Measurements from ENCODE around the gene YY1. TPM values are rescaled to one million over a fixed set of nuclear protein-coding genes. Genes with fewer than 3 reads are reported as not detected.

YY1 gene
- total and polyA plus RNA-seq, 9 of the 15 experiments (the other 6 are each of a cell fraction or from before 2014, with no cell fraction given) = 20.8 to 74.2 (median 46.7) TPM

DNA sequence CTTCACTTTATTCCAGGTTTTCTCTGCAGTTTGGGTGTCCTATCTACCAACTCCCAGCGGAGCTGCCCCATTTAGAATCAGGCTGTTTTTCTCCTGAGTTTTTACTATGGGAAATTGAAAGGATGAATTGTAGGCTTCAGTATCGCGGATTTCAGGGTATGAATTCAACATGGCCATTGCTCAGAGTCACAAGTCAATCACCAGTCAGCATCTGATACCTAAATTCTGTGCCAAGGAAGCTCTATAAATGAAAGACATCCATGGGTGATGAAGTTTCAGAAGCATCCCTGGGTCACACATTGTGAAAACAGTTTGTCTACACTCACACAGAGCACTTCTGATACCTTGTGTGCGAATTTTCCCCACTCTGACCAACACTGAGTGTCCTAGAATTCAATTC, 35.8 kb upstream of the YY1 start:
- no peak for TF ChIP-seq MBD1 (CRISPR knock-in tag; IDR thresholded peaks at IDR 0.05)
- no peak for TF ChIP-seq MEF2D (tag; conservative IDR thresholded peaks at IDR 0.05; ENCODE audit: low read depth)
- no peak for TF ChIP-seq OTX1 (CRISPR knock-in tag; IDR thresholded peaks at IDR 0.05)
- no peak for TF ChIP-seq BACH1 (tag; IDR thresholded peaks at IDR 0.05)
- no peak for TF ChIP-seq HNRNPLL (IDR thresholded peaks at IDR 0.05; ENCODE audit: low read depth, low read length, poor library complexity, severe bottlenecking)
- no peak for TF ChIP-seq ZNF551 (CRISPR knock-in tag; IDR thresholded peaks at IDR 0.05)
- TF ChIP-seq HLTF (IDR thresholded peaks at IDR 0.05) = no peak
- no peak for TF ChIP-seq SRSF9 (IDR thresholded peaks at IDR 0.05; ENCODE audit: borderline replicate concordance, low read depth, low read length)
- no peak for TF ChIP-seq RFX1 (IDR thresholded peaks at IDR 0.05)
- no peak for TF ChIP-seq NEUROD1 (IDR thresholded peaks at IDR 0.05; ENCODE audit: borderline replicate concordance, low read depth, low read length, partially characterized antibody)
- FAIRE-seq = no peak
- in situ Hi-C loops (cut with MboI) = no loop called here

More for the DNA sequence above, 35.8 kb upstream of the YY1 start:
- Histone ChIP-seq H2AFZ (ENCODE audit: low read depth, low read length) (no peak overlapping the region), H3K4me1 (replicated peaks in 1 of 2; ENCODE audit: control insufficient read depth in 2 of 2, insufficient read depth in 2 of 2, low read length in 2 of 2) (peaks cover 0 to 4% of the 10 kb centered on the region in 2 experiments; a peak in 1 of 5 replicates), H3K79me2 (ENCODE audit: control insufficient read depth, insufficient read depth, low read length) (no peaks in the 10 kb centered on the region), H3K9me1 (ENCODE audit: control insufficient read depth, insufficient read depth, low read length) (no peaks in the 10 kb centered on the region), H3K4me3 (no peak overlapping the region), H3K27ac (ENCODE audit: extremely low read depth, low read depth, low read length) (no peak overlapping the region), H3K36me3 (ENCODE audit: control insufficient read depth, insufficient read depth, low read length) (no peaks in the 10 kb centered on the region), H3K9ac (ENCODE audit: insufficient read depth in 1 of 2, low read depth in 2 of 2, low read length in 2 of 2) (no peak overlapping the region), H3K9me3 (replicated peaks; ENCODE audit: control insufficient read depth, insufficient read depth, low read depth, low read length) (no peaks in the 10 kb centered on the region; the same call in 1 of the 2 replicates), H3K27me3 (ENCODE audit: control insufficient read depth in 2 of 2, insufficient read depth in 2 of 2, low read length in 2 of 2) (no peaks in the 10 kb centered on the region), H4K20me1 (replicated peaks; ENCODE audit: control insufficient read depth, insufficient read depth, low read length) (no peaks in the 10 kb centered on the region), H3K4me2 (ENCODE audit: insufficient read depth, low read length) (no peak overlapping the region)
- ATAC-seq (no peak), DNase-seq (ENCODE audit: extremely low read depth in 1 of 4, low spot score in 3 of 4) (no peak)
- WGBS (ENCODE audit: insufficient coverage, low coverage, missing lambda C conversion rate) = 45% methylated on average over 4 of the region's 4 CpGs
- no TSS peak for BruUV-seq (replicated peaks)
- ChIA-PET CTCF (ENCODE audit: low intra/inter-chr PET ratio) (no interaction called here), POLR2A (interaction anchor here (0.8 to 1.2 kb wide), 2 partner anchors 10 to 18 kb away, joined by 3 read pairs; no protein-coding TSS in a partner anchor)
- intact Hi-C loops (cut with micrococcal nuclease) = no loop called here
